HG02759 (cell line): ENCODE measurements around the gene C8G.

Experiments
- ATAC-seq: cut with Tn5 transposase; IDR thresholded peaks from one replicate; pipeline ENCODE4 v1.9.1; 2021; ENCODE audit warnings: mild to moderate bottlenecking, moderate library complexity; ENCODE audit not compliant: unreplicated experiment

Gene C8G

GRCh38 chr9:136920069-136920468 is 25.0 kb upstream of the C8G start:
- no peak for ATAC-seq

- ATAC-seq: no peak
These were observed 24.3 kb upstream of the C8G start for GRCh38 chr9:136920734-136921231.

- ATAC-seq: no peak
These were observed 23.7 kb upstream of the C8G start for GRCh38 chr9:136921307-136921706.

- no peak for ATAC-seq
These were observed 23.3 kb upstream of the C8G start for GRCh38 chr9:136921718-136922117.

GRCh38 chr9:136922540-136922939 is 22.5 kb upstream of the C8G start:
- ATAC-seq: no peak

- no peak for ATAC-seq
These were observed 21.2 kb upstream of the C8G start for GRCh38 chr9:136923881-136924280.

- no peak for ATAC-seq
These were observed 19.5 kb upstream of the C8G start for GRCh38 chr9:136925414-136926153.

- no peak for ATAC-seq
These were observed 18.8 kb upstream of the C8G start for GRCh38 chr9:136926154-136926704.

DNA sequence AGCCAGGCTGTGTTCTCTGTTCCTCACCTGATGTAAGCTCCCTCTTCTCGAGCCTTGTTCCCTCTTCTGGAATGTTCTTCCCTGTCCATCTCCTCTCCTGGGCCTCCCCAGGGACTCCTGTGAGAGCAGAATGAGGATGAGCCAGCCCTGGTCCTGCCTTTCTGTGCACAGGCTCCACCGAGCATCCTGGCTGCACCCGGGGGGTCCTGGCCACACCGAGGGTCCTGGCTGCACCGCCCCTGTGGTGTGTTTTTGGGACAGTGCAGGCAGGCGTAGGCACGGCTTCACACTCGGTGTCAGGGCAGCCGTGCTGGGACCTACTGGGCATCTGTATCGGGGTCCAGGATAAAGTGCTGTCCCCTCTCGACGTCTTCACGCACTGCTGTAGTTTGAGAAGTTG is 18.3 kb upstream of the C8G start:
- no peak for ATAC-seq

- ATAC-seq: no peak
These were observed 17.4 kb upstream of the C8G start for GRCh38 chr9:136927343-136928271.

DNA sequence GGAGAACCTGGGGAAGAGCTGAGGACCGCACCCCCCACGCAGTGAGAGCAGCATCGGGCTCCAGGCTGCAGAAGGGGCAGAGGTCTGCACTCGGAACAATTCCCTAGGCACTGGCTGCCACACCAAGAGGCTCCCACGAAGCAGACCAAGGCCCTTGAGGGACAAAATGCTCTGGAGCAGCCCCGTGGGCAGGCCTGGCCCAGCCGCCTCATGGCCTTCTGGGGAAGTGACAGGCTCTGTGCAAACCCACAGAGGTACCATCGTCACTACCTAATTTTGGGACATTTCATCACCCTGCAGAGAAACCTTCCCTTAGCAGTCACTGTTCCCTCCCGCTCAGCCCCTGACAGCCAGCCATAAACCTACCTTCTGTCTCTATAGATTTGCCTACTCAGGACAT is 16.5 kb upstream of the C8G start:
- no peak for ATAC-seq

GRCh38 chr9:136930014-136930413 is 15.0 kb upstream of the C8G start:
- no peak for ATAC-seq

- ATAC-seq: no peak
These were observed 13.4 kb upstream of the C8G start for GRCh38 chr9:136931611-136932130.

DNA sequence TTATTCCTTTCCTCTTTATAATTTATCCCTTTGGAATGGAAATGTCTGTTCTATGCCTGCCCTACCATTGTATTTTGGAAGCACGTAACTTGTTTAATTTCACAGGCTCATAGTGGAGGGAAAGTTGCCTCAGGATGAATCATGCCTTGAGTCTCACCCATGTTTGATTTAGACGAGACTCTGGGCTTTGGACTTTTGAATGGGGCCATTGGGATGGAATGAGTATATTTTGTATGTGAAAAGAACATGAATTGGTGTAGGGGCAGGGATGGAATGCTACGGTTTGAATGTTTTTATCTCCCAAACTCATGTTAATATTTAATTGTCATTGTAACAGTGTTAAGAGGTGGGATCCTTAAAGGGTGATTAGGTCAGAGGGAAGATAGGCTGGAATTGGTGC is 10.8 kb upstream of the C8G start:
- no peak for ATAC-seq

DNA sequence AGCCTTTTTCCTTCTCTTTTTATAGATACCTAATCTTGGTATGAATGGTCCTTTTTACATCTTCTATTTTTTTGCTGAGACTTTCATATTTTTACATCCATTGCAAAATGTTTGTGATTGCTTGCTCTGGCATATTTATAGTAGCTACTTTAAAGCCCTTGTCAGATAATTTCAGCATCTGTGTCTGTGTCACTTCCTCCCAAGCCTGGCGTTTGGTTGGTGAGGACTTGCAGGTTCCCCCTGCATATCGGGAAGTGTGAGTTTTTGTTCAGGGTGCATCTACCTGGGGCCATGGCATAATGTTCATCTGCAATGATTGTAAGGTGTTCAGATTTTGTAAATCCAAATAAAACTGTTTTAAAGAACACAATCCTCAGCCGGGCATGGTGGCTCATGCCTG is 9.4 kb upstream of the C8G start:
- ATAC-seq: no peak

DNA sequence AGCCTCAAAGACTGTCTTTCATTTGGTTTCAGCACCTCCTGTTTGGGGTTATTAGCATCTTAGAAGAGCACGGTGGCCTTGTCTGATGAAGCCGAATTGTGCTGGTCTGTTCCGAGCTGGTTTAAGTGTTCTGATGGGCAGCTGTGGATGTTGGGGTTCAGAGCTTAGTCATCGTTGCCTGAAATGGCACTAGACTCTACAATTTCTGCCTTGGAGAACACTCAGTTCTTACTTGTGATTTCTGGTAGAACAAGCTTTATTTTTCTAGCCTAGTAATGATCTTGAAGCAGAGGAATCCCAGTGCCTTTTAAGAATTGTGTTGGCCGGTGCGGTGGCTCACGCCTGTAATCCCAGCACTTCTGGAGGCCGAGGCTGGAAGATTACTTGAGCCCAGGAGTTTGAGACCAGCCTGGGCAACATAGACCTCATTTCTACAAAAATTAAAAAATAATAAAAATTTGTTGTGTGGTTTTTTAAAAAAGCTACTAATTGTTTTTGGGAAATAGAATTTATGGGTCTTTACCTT is 8.3 kb upstream of the C8G start:
- no peak for ATAC-seq

GRCh38 chr9:136937186-136938001 is 7.6 kb upstream of the C8G start:
- ATAC-seq: no peak

DNA sequence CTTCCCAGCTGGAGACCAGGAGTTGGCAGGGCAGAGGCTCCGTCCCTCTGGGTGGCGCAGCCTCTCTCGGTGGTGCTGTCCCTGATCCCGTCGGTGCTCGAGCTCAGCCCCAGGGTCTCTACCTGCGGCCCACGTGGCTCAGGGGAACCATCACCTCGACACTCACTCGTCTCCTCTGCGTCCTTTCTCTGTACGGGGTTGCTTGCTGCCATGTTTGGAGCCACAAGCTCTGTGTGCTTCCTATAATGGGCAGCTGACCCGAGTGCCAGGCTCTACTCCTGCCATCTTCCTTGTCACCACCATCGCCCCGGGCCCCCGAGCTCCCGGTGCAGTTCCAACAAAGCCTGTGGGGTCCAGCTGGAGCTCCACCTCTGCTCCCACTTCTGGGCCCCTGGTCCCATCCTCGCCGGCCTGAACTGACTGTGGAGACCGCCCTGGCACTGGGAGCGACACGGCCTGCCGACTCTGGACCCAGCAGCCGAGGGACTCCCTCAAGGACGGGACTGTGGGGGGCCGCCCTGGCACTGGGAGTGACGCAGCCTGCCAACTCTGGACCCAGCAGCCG is 5.5 kb upstream of the C8G start:
- no peak for ATAC-seq

- no peak for ATAC-seq
These were observed 5.0 kb upstream of the C8G start for GRCh38 chr9:136939996-136940525.
